ENCODE data around the gene MTA3. TPM values are rescaled to one million over a fixed set of nuclear protein-coding genes. Genes with fewer than 3 reads are reported as not detected.

Gene MTA3
- 39.9 and 44.9 TPM in 2 replicates for total RNA-seq

DNA sequence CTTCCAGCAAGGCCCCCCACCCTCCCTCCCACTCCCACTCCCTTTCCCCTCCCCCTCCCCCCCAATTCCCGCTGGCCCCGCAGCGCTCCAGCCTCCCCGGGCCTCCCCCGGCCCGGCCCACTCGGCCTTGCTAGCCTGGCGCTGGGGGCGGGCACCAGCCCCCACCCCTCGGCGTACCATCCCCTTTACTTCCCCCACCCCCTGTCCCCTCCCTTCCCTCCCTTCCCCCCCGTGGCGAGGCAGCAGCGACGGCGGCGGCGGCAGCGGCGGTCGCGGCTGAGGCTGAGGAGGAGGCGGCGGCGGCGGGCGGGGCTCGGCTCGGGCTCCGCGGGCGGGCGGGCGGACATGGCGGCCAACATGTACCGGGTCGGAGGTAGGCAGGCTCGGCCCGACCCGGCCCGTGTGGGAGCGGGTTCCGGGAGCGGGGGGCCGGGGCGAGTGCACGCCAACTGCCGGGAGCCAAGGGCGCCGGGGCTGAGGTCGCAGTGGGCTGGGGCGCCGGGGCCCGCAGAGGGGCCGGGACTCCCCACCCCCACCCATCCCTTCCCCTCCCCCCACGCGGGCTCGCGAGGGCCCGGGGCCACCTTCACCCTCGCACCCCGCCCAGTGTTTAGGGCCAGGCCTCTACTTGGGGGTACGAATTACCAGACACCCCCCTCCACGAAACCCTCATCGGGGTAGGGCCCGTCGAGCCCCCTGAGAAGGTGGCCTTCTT, at the start of gene MTA3:
TSS of gene MTA3 (plus strand) at position 232 of the 715 bp plus-strand sequence. CDS start at position 346, 114 bp downstream.

DNA sequence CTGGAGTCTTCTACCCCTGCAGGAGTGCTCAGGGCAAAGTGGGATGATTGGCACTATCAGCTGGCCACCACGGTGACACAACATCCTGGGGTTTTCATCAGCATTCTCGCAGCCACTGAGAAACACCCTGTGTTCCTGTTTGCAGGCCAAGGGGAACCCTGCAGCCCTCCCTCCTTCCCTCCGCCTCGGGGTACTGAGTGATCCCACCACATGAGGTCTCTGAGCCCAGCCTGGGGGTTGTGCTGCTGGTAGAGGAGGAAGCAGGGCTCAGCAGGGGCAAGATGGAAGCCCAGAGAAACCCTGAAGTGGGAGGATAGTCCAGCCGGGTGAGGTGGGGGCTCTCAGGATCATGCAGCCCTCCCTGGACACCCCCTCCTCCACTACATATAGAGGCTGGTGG, 195.7 kb downstream of the MTA3 start, which contains the start of gene OXER1:
TSS of gene OXER1 (minus strand) at position 40 of the 400 bp plus-strand sequence. CDS start 73 bp downstream, outside the sequence.

DNA sequence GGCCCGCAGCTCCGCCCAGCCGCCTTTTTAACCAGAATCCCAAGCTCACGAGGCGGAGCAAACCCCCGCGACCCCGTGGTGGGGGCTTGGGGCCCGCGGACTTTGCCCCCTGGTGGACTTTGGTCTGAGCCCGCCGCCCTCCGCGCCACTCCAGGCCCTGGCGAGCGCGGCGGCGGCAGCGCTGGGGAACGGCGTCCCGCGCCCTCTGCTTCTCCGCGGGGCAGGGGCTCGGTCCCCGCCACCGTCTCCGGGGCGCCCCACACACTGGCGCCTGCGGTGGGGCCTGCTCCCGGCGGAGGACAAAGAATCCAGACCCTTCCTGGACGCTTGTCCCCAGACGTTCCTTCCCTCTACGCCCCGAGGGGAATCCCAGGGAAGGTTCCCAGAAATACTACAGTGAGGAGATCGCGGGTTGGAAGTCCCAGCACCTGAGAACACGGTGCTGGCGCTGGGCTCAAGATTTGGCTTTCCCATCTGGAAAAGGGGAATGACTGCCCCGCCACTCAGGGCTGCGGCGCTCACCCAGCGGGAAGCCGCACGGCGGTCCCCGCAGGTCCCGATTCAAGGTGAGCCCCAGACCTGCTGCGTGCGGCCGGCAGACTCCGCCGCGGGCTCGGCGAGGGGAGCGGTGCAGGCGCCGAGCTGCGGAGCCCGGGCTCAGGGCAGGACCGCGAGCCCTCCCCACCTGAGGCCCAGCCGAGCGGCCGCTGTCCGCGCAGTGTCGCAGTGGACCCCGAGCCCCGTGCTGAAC, 224.3 kb downstream of the MTA3 start, which contains the start of gene HAAO:
TSS of gene HAAO (minus strand) at position 1 of the 751 bp plus-strand sequence. CDS start 47 bp downstream, outside the sequence.

Small RNAs within 50 kb of the gene (small RNA-seq; reads per million reads assigned to genes)
- gene AC074375.1 (not detected), gene RNU6-137P (not detected)

Other genes with a start within 250 kb of the MTA3 start
- gene COX7A2L, start 207.4 kb upstream of the MTA3 start, total RNA-seq = 176 and 185 TPM in 2 replicates
- under 0.01 TPM in 1 of 2 replicates, not detected in the other for gene KCNG3, start 74.7 kb upstream of the MTA3 start, total RNA-seq
- not detected in 2 replicates for gene OXER1, start 195.5 kb downstream of the MTA3 start, total RNA-seq
- gene HAAO, start 224.0 kb downstream of the MTA3 start, total RNA-seq = 0.29 TPM in 1 of 2 replicates, not detected in the other